Activated naive CD8-positive, alpha-beta T cell (primary cell): ENCODE measurements around the gene ZNF587B.
"Not testable (repeated sequence)": the region's sequence is repeated elsewhere in the genome, so short reads cannot be mapped to it uniquely, and the experiment has no call there.

Experiments
- H3K27ac Mint-ChIP-seq: one replicate; pipeline ENCODE4 v1.8.0; 2021; ENCODE audit warnings: mixed read lengths
- H3K27me3 Mint-ChIP-seq: one replicate; pipeline ENCODE4 v1.8.0; 2021; ENCODE audit warnings: mixed read lengths
- H3K36me3 Mint-ChIP-seq: one replicate; pipeline ENCODE4 v1.8.0; 2021; ENCODE audit warnings: mixed read lengths
- H3K4me1 Mint-ChIP-seq: one replicate; pipeline ENCODE4 v1.8.0; 2021; ENCODE audit warnings: low read depth, mixed read lengths
- H3K4me3 Mint-ChIP-seq: one replicate; pipeline ENCODE4 v1.8.0; 2021; ENCODE audit warnings: mild to moderate bottlenecking, mixed read lengths
- H3K9me3 Mint-ChIP-seq: one replicate; pipeline ENCODE4 v1.8.0; 2021; ENCODE audit warnings: low read depth, mixed read lengths

ZNF587B gene

DNA sequence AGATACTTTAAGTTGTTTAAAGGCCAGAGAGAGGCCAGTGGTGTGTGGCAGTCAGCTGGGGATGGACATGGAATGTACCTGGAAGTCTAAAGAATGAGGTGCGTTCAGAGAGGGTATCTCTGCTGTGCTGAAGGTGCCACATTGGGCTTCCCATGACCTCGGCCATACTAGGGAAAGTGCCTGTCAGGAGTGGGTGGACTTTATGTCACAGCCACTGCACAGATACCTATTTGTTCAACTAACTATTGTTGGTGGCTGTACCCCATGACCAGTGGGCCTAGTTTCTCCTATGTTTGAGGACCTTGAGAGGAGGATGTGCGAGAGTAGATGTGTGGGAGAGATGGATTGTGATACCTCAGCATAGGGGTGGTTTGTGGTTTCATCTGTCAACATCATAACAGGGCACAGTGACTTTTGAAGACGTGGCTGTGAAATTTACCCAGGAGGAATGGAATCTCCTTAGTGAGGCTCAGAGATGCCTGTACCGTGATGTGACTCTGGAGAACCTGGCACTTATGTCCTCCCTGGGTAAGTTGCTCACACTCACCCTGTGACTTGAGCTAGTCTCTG, 8.6 kb downstream of the ZNF587B start:
- peaks cover 17% of the 10 kb centered on the region for H3K4me1 Mint-ChIP-seq
- H3K27ac Mint-ChIP-seq: peak overlapping the region; percentile 46
- H3K36me3 Mint-ChIP-seq: peaks cover 10% of the 10 kb centered on the region

GRCh38 chr19:57841122-57841763, 11.1 kb downstream of the ZNF587B start:
- H3K36me3 Mint-ChIP-seq: peaks cover 10% of the 10 kb centered on the region
- no peaks in the 10 kb centered on the region for H3K27me3 Mint-ChIP-seq
- H3K9me3 Mint-ChIP-seq: no peaks in the 10 kb centered on the region

More for the DNA sequence above, 8.6 kb downstream of the ZNF587B start:
- H3K4me3 Mint-ChIP-seq, H3K9me3 Mint-ChIP-seq, H3K27me3 Mint-ChIP-seq: not testable (repeated sequence)

GRCh38 chr19:57847164-57847563, 17.1 kb downstream of the ZNF587B start:
- not testable (repeated sequence) for H3K4me3 Mint-ChIP-seq, H3K27me3 Mint-ChIP-seq, H3K27ac Mint-ChIP-seq, H3K9me3 Mint-ChIP-seq
- H3K36me3 Mint-ChIP-seq: peaks cover 12% of the 10 kb centered on the region
- peaks cover 26% of the 10 kb centered on the region for H3K4me1 Mint-ChIP-seq

More at GRCh38 chr19:57841122-57841763, 11.1 kb downstream of the ZNF587B start:
- H3K4me3 Mint-ChIP-seq: no peak overlapping the region
- peak overlapping the region; percentile 22 for H3K27ac Mint-ChIP-seq
- H3K4me1 Mint-ChIP-seq: peaks cover 17% of the 10 kb centered on the region

DNA sequence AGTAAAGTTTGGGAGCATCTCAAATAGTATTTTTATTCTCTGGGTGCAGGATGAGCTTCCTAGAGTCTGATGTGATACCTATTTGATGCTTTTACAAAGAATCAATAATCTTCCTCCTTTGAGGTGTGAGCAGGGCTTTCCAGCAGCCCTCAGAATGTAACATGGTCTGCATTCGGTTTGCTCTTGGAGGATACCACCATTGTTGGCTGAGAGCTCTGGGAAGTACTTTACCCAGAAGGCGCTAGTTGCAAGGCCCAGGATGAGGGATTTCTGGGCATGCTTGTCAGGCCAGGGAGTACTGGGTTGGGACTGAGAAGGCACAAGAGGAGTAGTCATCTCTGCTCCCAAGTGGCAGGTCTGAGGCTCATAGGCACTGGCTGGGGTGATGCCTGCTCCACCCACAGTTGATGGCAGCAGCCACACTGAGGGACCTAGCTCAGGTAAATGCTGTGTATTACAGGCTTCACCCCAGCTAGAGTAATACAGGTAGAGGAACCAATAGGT, 19.1 kb downstream of the ZNF587B start:
- peaks cover 28% of the 10 kb centered on the region for H3K4me1 Mint-ChIP-seq
- peaks cover 15% of the 10 kb centered on the region for H3K36me3 Mint-ChIP-seq
- peak overlapping the region; percentile 90 for H3K27ac Mint-ChIP-seq
- peak overlapping the region; percentile 93 for H3K4me3 Mint-ChIP-seq
- H3K27me3 Mint-ChIP-seq, H3K9me3 Mint-ChIP-seq: not testable (repeated sequence)

- not testable (repeated sequence) for H3K9me3 Mint-ChIP-seq, H3K27me3 Mint-ChIP-seq
- Mint-ChIP-seq H3K27ac (peak within 1 kb of the TSS; percentile 90), H3K4me1 (peaks cover 28% of the 10 kb centered on the region), H3K4me3 (peak within 1 kb of the TSS; percentile 93), H3K36me3 (peaks cover 15% of the 10 kb centered on the region)
Measured at GRCh38 chr19:57849666-57850473, 19.8 kb downstream of the ZNF587B start, which contains the start of gene ZNF587. Gene ZNF587 (plus strand): TSS chr19:57849859. CDS start chr19:57850039, 180 bp downstream.

- peak overlapping the region; percentile 90 for H3K27ac Mint-ChIP-seq
- H3K27me3 Mint-ChIP-seq: no peaks in the 10 kb centered on the region
- H3K4me1 Mint-ChIP-seq: peaks cover 28% of the 10 kb centered on the region
- no peaks in the 10 kb centered on the region for H3K9me3 Mint-ChIP-seq
- peak overlapping the region; percentile 93 for H3K4me3 Mint-ChIP-seq
- peaks cover 18% of the 10 kb centered on the region for H3K36me3 Mint-ChIP-seq
Measured at GRCh38 chr19:57850553-57851017, 20.5 kb downstream of the ZNF587B start.

DNA sequence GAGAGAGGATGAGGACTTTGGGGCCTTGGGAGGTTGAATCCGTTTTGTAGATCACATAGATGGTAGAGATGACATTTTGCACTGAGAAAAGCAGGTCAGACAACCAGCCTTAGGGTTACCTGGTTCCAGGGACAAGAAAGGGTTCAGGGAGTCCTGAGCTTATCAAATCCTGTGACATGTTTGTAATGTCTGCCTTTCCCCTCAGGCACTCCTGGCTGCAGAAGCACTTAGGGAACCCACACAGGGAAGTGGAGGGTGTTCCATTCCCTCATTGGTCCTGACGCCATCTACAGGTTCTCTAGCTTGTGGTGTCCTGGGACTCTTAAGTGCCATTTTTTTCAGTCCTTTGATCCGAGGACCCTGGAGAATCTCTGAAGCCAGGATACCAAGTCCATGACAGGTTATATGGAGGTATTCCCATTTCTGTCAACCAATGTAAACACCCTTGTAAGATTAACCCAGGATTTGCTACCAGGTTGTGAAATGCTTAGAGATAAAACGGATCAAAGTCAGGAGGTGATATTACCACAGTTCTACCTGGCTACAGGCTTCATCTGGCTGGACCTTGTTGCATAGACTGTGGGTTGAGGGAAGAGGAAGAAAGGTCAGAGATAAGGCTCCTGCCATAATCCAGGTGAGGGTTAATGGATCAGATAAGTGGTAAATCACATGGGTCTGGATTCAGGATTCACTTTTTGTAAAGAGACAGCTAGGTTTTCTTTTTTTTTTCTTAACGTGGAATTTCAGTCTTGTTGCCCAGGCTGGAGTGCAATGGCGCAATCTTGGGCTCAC, 21.9 kb downstream of the ZNF587B start:
- H3K9me3 Mint-ChIP-seq, H3K4me3 Mint-ChIP-seq, H3K27me3 Mint-ChIP-seq: not testable (repeated sequence)
- Mint-ChIP-seq H3K4me1 (peaks cover 28% of the 10 kb centered on the region), H3K36me3 (peaks cover 25% of the 10 kb centered on the region), H3K27ac (peak overlapping the region; percentile 61)

- not testable (repeated sequence) for H3K27me3 Mint-ChIP-seq, H3K9me3 Mint-ChIP-seq, H3K27ac Mint-ChIP-seq, H3K4me3 Mint-ChIP-seq
- peaks cover 27% of the 10 kb centered on the region for H3K4me1 Mint-ChIP-seq
- peaks cover 33% of the 10 kb centered on the region for H3K36me3 Mint-ChIP-seq
Measured at GRCh38 chr19:57854117-57854516, 24.0 kb downstream of the ZNF587B start.

DNA sequence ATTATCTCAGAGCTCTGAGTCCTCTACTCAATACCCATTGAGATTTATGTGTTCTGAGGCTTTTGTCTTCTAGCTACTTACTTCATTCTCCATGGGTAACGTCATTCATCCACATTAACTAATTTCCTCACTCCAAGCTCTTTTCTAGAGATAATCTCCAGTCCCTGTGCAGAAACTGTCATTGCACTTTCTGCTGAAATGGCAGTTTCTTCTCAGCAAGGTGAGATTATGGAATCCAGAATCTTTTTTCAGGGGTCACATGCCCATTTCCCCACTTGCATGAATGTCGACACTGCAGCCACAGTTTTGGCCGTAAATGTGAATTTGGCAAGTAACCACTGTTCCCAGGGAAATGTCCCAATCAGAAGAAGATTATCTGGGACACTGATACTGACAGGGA, 32.3 kb downstream of the ZNF587B start:
- not testable (repeated sequence) for H3K9me3 Mint-ChIP-seq, H3K4me1 Mint-ChIP-seq, H3K27me3 Mint-ChIP-seq, H3K4me3 Mint-ChIP-seq, H3K27ac Mint-ChIP-seq
- peaks cover 56% of the 10 kb centered on the region for H3K36me3 Mint-ChIP-seq

DNA sequence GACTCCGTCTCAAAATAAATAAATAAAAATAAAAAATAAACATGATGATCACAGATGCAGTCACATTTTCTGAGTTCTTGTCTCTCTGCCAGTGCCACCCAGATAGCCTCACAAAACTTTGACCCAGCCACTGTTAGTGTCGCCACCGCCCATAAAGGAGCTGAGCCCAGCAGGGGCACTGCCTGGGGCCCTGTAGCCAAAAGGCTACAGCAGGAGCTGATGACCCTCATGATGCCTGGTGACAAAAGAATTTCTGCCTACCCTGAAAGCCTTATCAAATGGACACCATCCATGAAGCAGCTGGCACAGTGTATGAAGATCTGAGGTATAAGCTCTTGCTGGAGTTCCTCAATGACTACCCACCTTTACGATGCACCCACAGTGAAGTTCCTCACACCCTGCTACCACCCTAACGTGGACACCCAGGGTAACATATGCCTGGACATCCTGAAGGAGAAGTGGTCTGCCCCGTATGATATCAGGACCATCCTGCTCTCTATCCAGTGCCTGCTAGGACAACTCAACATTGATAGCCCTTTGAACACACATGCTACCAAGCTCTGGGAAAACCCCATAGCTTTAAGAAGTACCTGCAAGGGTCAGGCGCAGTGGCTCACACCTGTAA, 37.9 kb downstream of the ZNF587B start:
- peak overlapping the region; percentile 16 for H3K27ac Mint-ChIP-seq
- no peaks in the 10 kb centered on the region for H3K4me1 Mint-ChIP-seq
- no peaks in the 10 kb centered on the region for H3K27me3 Mint-ChIP-seq
- H3K9me3 Mint-ChIP-seq: peaks cover 20% of the 10 kb centered on the region
- H3K36me3 Mint-ChIP-seq: peaks cover 43% of the 10 kb centered on the region
- no peak overlapping the region for H3K4me3 Mint-ChIP-seq

DNA sequence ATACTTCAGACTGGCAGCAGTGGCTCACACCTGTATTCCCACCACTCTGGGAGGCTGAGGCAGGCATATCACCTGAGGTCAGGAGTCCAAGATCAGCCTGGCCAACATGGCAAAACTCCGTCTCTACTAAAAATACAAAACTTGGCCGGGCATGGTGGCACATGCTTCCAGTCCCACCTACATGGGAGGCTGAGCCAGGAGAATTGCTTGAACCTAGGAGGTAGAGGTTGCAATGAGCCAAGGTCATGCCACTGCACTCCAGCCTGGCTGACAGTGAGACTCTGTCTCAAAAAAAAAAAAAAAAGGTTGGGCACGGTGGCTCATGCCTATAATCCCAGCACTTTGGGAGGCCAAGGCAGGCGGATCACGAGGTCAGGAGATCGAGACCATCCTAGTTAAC, 39.6 kb downstream of the ZNF587B start:
- H3K27ac Mint-ChIP-seq, H3K27me3 Mint-ChIP-seq, H3K4me3 Mint-ChIP-seq, H3K4me1 Mint-ChIP-seq: not testable (repeated sequence)
- Mint-ChIP-seq H3K9me3 (peaks cover 26% of the 10 kb centered on the region), H3K36me3 (peaks cover 51% of the 10 kb centered on the region)

- no peaks in the 10 kb centered on the region for H3K4me1 Mint-ChIP-seq
- H3K9me3 Mint-ChIP-seq: peaks cover 21% of the 10 kb centered on the region
- H3K4me3 Mint-ChIP-seq: no peak overlapping the region
- no peak overlapping the region for H3K27ac Mint-ChIP-seq
- H3K36me3 Mint-ChIP-seq: peaks cover 47% of the 10 kb centered on the region
- no peaks in the 10 kb centered on the region for H3K27me3 Mint-ChIP-seq
Measured at GRCh38 chr19:57870225-57870624, 40.1 kb downstream of the ZNF587B start.

DNA sequence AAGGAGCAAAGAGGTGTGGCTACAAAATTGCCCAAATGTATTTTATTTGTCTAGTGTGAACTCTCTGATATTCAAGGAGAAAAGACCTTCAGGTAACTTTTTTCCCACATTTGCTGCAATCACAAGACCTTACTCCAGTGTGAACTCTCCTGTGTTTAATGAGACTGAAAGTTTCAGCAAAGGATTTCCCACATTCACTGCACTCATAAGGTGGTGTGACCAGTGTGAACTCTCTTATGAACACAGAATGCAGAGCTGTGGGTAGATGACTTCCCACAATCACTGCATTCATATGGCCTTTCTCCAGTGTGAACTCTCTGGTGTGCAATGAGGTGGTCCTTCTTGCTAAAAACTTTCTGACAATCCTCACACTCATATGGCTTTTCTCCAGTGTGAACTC, 42.4 kb downstream of the ZNF587B start:
- peaks cover 47% of the 10 kb centered on the region for H3K36me3 Mint-ChIP-seq
- H3K4me1 Mint-ChIP-seq: no peaks in the 10 kb centered on the region

More for the DNA sequence above, 42.4 kb downstream of the ZNF587B start:
- peaks cover 26% of the 10 kb centered on the region for H3K9me3 Mint-ChIP-seq
- no peak overlapping the region for H3K27ac Mint-ChIP-seq
- H3K4me3 Mint-ChIP-seq: no peak overlapping the region
- no peaks in the 10 kb centered on the region for H3K27me3 Mint-ChIP-seq
